Neural crest cell (in vitro differentiated cells): ENCODE measurements around the gene COMMD7. TPM values are rescaled to one million over a fixed set of nuclear protein-coding genes. Genes with fewer than 3 reads are reported as not detected.
"Not testable (repeated sequence)": the region's sequence is repeated elsewhere in the genome, so short reads cannot be mapped to it uniquely, and the experiment has no call there.

Source experiments
- DNase-seq: peaks from one replicate; pipeline ENCODE4 v3.0.0; 2021; ENCODE audit warnings: low read depth, mixed read lengths, low spot score
- H3K27ac Mint-ChIP-seq: one replicate; pipeline ENCODE4 v1.8.0; 2021; ENCODE audit warnings: mild to moderate bottlenecking, mixed read lengths; ENCODE audit not compliant: unreplicated experiment
- H3K27me3 Mint-ChIP-seq: 2 replicates; pipeline ENCODE4 v1.8.0; 2021; ENCODE audit warnings: low read depth, mild to moderate bottlenecking, mixed read lengths
- H3K36me3 Mint-ChIP-seq: 2 replicates; pipeline ENCODE4 v1.8.0; 2021; ENCODE audit warnings: low read depth, mild to moderate bottlenecking, mixed read lengths
- H3K4me1 Mint-ChIP-seq: 2 replicates; pipeline ENCODE4 v1.8.0; 2021; ENCODE audit warnings: mixed read lengths
- H3K4me3 Mint-ChIP-seq: one replicate; pipeline ENCODE4 v1.8.0; 2021; ENCODE audit warnings: mild to moderate bottlenecking, mixed read lengths
- H3K9me3 Mint-ChIP-seq: 2 replicates; pipeline ENCODE4 v1.8.0; 2021; ENCODE audit warnings: mixed read lengths
- CTCF ChIP-seq: fragments of 200-600 bp; sonication (generic); conservative IDR thresholded peaks from 2 replicates; pipeline ENCODE4 v1.5.0; 2021; ENCODE audit warnings: antibody characterized with exemption, mild to moderate bottlenecking
- total RNA-seq: library from RNA; stranded (reverse); gene quantifications from 2 replicates; pipeline ENCODE4 v1.2.1, GENCODE V29; 2021

COMMD7 gene
- total RNA-seq, 1 donor from 2014 or later = 60.4 TPM

- Mint-ChIP-seq H3K36me3 (no peaks in the 10 kb centered on the region), H3K9me3 (no peaks in the 10 kb centered on the region), H3K4me3 (peak overlapping the region; percentile 4), H3K4me1 (peaks cover 23% of the 10 kb centered on the region), H3K27ac (peak overlapping the region; percentile 4), H3K27me3 (no peaks in the 10 kb centered on the region)
- no peak for TF ChIP-seq CTCF
- DNase-seq = peak; percentile 29
These were observed 6.8 kb upstream of the COMMD7 start for GRCh38 chr20:32749914-32750637.

- no peak for DNase-seq
- no peaks in the 10 kb centered on the region for H3K27me3 Mint-ChIP-seq
- H3K4me3 Mint-ChIP-seq = peak overlapping the region; percentile 99
- peak overlapping the region; percentile 91 for H3K27ac Mint-ChIP-seq
- TF ChIP-seq CTCF = no peak
- no peaks in the 10 kb centered on the region for H3K36me3 Mint-ChIP-seq
- no peaks in the 10 kb centered on the region for H3K9me3 Mint-ChIP-seq
- peaks cover 28% of the 10 kb centered on the region for H3K4me1 Mint-ChIP-seq
These were observed 688 bp downstream of the COMMD7 start for GRCh38 chr20:32742322-32743236.

- Mint-ChIP-seq H3K4me1 (peaks cover 28% of the 10 kb centered on the region), H3K36me3 (no peaks in the 10 kb centered on the region), H3K4me3 (no peak overlapping the region), H3K27ac (no peak overlapping the region), H3K9me3 (no peaks in the 10 kb centered on the region), H3K27me3 (no peaks in the 10 kb centered on the region)
- no peak for DNase-seq
- TF ChIP-seq CTCF = no peak
These were observed 2.1 kb downstream of the COMMD7 start for GRCh38 chr20:32741151-32741550.

GRCh38 chr20:32737371-32738223 is 5.7 kb downstream of the COMMD7 start:
- H3K27me3 Mint-ChIP-seq = no peaks in the 10 kb centered on the region
- H3K4me1 Mint-ChIP-seq = peaks cover 12% of the 10 kb centered on the region
- DNase-seq = no peak
- no peaks in the 10 kb centered on the region for H3K36me3 Mint-ChIP-seq
- no peak overlapping the region for H3K4me3 Mint-ChIP-seq
- no peaks in the 10 kb centered on the region for H3K9me3 Mint-ChIP-seq
- no peak overlapping the region for H3K27ac Mint-ChIP-seq
- TF ChIP-seq CTCF = no peak

- H3K27me3 Mint-ChIP-seq = no peaks in the 10 kb centered on the region
- no peaks in the 10 kb centered on the region for H3K4me1 Mint-ChIP-seq
- H3K36me3 Mint-ChIP-seq = peaks cover 6% of the 10 kb centered on the region
- TF ChIP-seq CTCF = no peak
- no peak for DNase-seq
- no peaks in the 10 kb centered on the region for H3K9me3 Mint-ChIP-seq
- no peak overlapping the region for H3K4me3 Mint-ChIP-seq
- H3K27ac Mint-ChIP-seq = no peak overlapping the region
These were observed 11.4 kb downstream of the COMMD7 start for GRCh38 chr20:32731882-32732266.

GRCh38 chr20:32729334-32729733 is 13.9 kb downstream of the COMMD7 start:
- peaks cover 16% of the 10 kb centered on the region for H3K36me3 Mint-ChIP-seq
- DNase-seq, H3K4me3 Mint-ChIP-seq, H3K27me3 Mint-ChIP-seq, H3K4me1 Mint-ChIP-seq, H3K27ac Mint-ChIP-seq, H3K9me3 Mint-ChIP-seq: not testable (repeated sequence)

- not testable (repeated sequence) for H3K4me3 Mint-ChIP-seq, H3K9me3 Mint-ChIP-seq, DNase-seq, H3K4me1 Mint-ChIP-seq, H3K27me3 Mint-ChIP-seq, H3K27ac Mint-ChIP-seq
- H3K36me3 Mint-ChIP-seq = peaks cover 16% of the 10 kb centered on the region
These were observed 14.8 kb downstream of the COMMD7 start for GRCh38 chr20:32728435-32728834.
